GF-D8 (cell line): Measurements from ENCODE around the gene AGAP1.

Source experiments
- DNase-seq: peaks from one replicate; lab custom pipeline; 2025; lab: John Stamatoyannopoulos, UW

The AGAP1 gene

GRCh38 chr2:235489897-235490296 lies 3.9 kb upstream of the AGAP1 start:
- DNase-seq: no peak

- no peak for DNase-seq
These were observed 946 bp upstream of the AGAP1 start for GRCh38 chr2:235492850-235493344.

GRCh38 chr2:235493402-235493774 lies 455 bp upstream of the AGAP1 start:
- DNase-seq: no peak

GRCh38 chr2:235494716-235495372 lies 1.0 kb downstream of the AGAP1 start:
- no peak for DNase-seq

GRCh38 chr2:235495373-235496238 lies 1.8 kb downstream of the AGAP1 start:
- no peak for DNase-seq

- DNase-seq: no peak
These were observed 2.4 kb downstream of the AGAP1 start for GRCh38 chr2:235496239-235496621.

GRCh38 chr2:235497096-235497495 lies 3.3 kb downstream of the AGAP1 start:
- DNase-seq: no peak

GRCh38 chr2:235498541-235498940 lies 4.7 kb downstream of the AGAP1 start:
- no peak for DNase-seq

- DNase-seq: no peak
These were observed 5.3 kb downstream of the AGAP1 start for GRCh38 chr2:235498946-235499812.

- no peak for DNase-seq
These were observed 6.4 kb downstream of the AGAP1 start for GRCh38 chr2:235500110-235500760.

GRCh38 chr2:235500761-235501672 lies 7.2 kb downstream of the AGAP1 start:
- no peak for DNase-seq

- no peak for DNase-seq
These were observed 7.8 kb downstream of the AGAP1 start for GRCh38 chr2:235501673-235502031.

- no peak for DNase-seq
These were observed 8.5 kb downstream of the AGAP1 start for GRCh38 chr2:235502336-235502735.

GRCh38 chr2:235504441-235505180 lies 10.8 kb downstream of the AGAP1 start:
- no peak for DNase-seq

GRCh38 chr2:235505181-235505741 lies 11.4 kb downstream of the AGAP1 start:
- no peak for DNase-seq

- DNase-seq: no peak
These were observed 12.6 kb downstream of the AGAP1 start for GRCh38 chr2:235506291-235506996.

- DNase-seq: no peak
These were observed 13.3 kb downstream of the AGAP1 start for GRCh38 chr2:235506997-235507615.

GRCh38 chr2:235507928-235508327 lies 14.1 kb downstream of the AGAP1 start:
- DNase-seq: no peak
